HG03095 (cell line): Measurements from ENCODE around the gene AGAP1.

ENCODE experiments used
- ATAC-seq: cut with Tn5 transposase; IDR thresholded peaks from one replicate; pipeline ENCODE4 v1.9.1; 2021; ENCODE audit warnings: moderate library complexity; ENCODE audit not compliant: unreplicated experiment

The AGAP1 gene

GRCh38 chr2:235566415-235566814 is 72.6 kb downstream of the AGAP1 start:
- no peak for ATAC-seq

- ATAC-seq, result no peak
These were observed 73.2 kb downstream of the AGAP1 start for GRCh38 chr2:235566931-235567495.

GRCh38 chr2:235567842-235568241 is 74.0 kb downstream of the AGAP1 start:
- ATAC-seq, result no peak

GRCh38 chr2:235568431-235568830 is 74.6 kb downstream of the AGAP1 start:
- ATAC-seq, result no peak

- no peak for ATAC-seq
These were observed 76.0 kb downstream of the AGAP1 start for GRCh38 chr2:235569837-235570236.

GRCh38 chr2:235570256-235570655 is 76.4 kb downstream of the AGAP1 start:
- no peak for ATAC-seq

- no peak for ATAC-seq
These were observed 77.3 kb downstream of the AGAP1 start for GRCh38 chr2:235570966-235571692.

- ATAC-seq, result no peak
These were observed 78.7 kb downstream of the AGAP1 start for GRCh38 chr2:235572592-235572991.

- ATAC-seq, result no peak
These were observed 79.7 kb downstream of the AGAP1 start for GRCh38 chr2:235573331-235574221.

- no peak for ATAC-seq
These were observed 81.6 kb downstream of the AGAP1 start for GRCh38 chr2:235575431-235575830.

- ATAC-seq, result no peak
These were observed 82.1 kb downstream of the AGAP1 start for GRCh38 chr2:235575904-235576303.

- no peak for ATAC-seq
These were observed 82.6 kb downstream of the AGAP1 start for GRCh38 chr2:235576337-235576910.

GRCh38 chr2:235577404-235578330 is 83.8 kb downstream of the AGAP1 start:
- no peak for ATAC-seq

GRCh38 chr2:235579128-235579527 is 85.3 kb downstream of the AGAP1 start:
- ATAC-seq, result no peak

- ATAC-seq, result no peak
These were observed 86.7 kb downstream of the AGAP1 start for GRCh38 chr2:235580426-235581157.

- ATAC-seq, result no peak
These were observed 88.3 kb downstream of the AGAP1 start for GRCh38 chr2:235582081-235582686.

- ATAC-seq, result no peak
These were observed 88.9 kb downstream of the AGAP1 start for GRCh38 chr2:235582729-235583128.

- ATAC-seq, result no peak
These were observed 89.3 kb downstream of the AGAP1 start for GRCh38 chr2:235583144-235583543.

GRCh38 chr2:235583925-235584637 is 90.2 kb downstream of the AGAP1 start:
- ATAC-seq, result no peak
